ENCODE results near the gene IL23A.

DNA sequence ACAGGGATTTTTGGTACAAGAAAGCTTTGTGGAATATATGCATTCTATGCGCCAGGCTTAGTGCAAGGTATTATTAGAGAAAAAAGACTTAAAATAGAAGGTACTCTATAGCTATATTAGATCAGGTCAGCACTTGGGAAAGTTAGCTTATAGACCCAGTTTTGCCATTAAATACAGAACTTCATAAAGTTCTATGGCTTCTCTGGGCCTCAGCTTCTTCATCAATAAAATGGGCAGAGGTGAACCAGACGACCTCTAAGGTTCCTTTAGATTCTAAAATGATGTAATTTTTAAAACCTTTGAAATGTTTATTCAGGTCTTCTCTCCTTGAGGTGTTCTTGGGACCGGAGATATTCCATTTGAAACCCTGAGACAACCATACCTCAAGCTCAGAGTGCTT, 30.0 kb upstream of the IL23A start:
- no peak for TF ChIP-seq POLR2AphosphoS5 (IDR thresholded peaks at IDR 0.05)
- TF ChIP-seq, protein P1, sequence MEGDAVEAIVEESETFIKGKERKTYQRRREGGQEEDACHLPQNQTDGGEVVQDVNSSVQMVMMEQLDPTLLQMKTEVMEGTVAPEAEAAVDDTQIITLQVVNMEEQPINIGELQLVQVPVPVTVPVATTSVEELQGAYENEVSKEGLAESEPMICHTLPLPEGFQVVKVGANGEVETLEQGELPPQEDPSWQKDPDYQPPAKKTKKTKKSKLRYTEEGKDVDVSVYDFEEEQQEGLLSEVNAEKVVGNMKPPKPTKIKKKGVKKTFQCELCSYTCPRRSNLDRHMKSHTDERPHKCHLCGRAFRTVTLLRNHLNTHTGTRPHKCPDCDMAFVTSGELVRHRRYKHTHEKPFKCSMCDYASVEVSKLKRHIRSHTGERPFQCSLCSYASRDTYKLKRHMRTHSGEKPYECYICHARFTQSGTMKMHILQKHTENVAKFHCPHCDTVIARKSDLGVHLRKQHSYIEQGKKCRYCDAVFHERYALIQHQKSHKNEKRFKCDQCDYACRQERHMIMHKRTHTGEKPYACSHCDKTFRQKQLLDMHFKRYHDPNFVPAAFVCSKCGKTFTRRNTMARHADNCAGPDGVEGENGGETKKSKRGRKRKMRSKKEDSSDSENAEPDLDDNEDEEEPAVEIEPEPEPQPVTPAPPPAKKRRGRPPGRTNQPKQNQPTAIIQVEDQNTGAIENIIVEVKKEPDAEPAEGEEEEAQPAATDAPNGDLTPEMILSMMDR (IDR thresholded peaks at IDR 0.05) = no peak
- TF ChIP-seq POLR2A (IDR thresholded peaks at IDR 0.05) = no peak
